RWPE1 (cell line): ENCODE data around the gene INTS15.
"Not testable (repeated sequence)": the region's sequence is repeated elsewhere in the genome, so short reads cannot be mapped to it uniquely, and the experiment has no call there.

Experiments used
- CTCF ChIA-PET: fragments of 350-600 bp; sonication (Branson Sonifier 250); formaldehyde crosslinking; extraction: SDS; loops from one replicate; lab custom pipeline; 2021; lab: Yijun Ruan, JAX
- POLR2A ChIA-PET: fragments of 400-600 bp; formaldehyde crosslinking; extraction: SDS; loops from one replicate; lab custom pipeline; 2020; ENCODE audit warnings: antibody characterized with exemption; ENCODE audit not compliant: low non-redundant PET; lab: Yijun Ruan, JAX
- DNase-seq: peaks from one replicate; pipeline ENCODE4 v3.0.0; 2012; ENCODE audit warnings: low spot score
- H3K27ac ChIP-seq: fragments of 450-650 bp; 2 replicates; pipeline ENCODE4 v1.5.1; 2017
- TF ChIP-seq, protein P1 (sequence below): fragments of 450-650 bp; conservative IDR thresholded peaks from 2 replicates; pipeline ENCODE4 v1.5.1; 2017; ENCODE audit warnings: low read depth, mild to moderate bottlenecking

The INTS15 gene

DNA sequence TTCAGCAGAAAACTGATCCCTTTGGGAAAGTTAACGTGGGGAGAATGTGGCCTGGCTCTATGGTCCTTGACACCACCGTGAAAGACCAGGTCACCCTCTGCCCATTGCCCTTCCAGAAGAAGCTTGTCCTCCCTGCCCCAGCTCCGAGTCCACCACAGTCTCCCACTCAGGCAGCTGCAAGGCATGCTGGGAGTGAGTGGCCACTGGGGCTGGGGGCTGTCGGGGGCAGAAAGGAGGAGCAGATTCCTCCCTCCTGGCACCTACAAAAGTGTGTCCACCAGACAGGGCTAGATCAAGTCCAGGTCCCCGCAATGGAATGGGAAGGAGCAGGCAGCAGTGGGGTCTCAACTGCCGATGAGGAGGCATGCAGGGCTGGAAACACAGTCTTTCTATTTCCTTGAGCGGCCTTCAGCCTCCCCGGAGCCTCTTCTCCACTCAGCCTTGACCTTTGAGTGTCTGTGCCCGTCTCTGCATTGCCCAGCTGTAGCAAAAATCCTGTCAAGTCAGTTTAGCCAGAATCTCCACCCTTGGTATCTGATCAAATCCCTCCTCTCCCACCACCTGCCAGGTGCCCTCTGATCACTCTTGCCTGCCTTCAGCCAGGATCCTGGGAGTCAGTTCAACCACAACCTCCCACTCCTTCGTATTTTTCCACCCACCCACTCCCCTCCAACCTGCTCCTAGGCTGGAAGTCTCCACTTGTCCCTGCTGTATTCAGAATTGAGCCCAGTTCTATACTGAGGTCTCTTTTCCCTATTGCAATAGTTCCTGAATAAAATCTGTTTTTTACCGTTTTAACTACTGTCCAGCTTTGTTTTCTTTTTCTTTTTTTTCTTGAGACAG, 40.4 kb downstream of the INTS15 start:
- TF ChIP-seq, protein P1, sequence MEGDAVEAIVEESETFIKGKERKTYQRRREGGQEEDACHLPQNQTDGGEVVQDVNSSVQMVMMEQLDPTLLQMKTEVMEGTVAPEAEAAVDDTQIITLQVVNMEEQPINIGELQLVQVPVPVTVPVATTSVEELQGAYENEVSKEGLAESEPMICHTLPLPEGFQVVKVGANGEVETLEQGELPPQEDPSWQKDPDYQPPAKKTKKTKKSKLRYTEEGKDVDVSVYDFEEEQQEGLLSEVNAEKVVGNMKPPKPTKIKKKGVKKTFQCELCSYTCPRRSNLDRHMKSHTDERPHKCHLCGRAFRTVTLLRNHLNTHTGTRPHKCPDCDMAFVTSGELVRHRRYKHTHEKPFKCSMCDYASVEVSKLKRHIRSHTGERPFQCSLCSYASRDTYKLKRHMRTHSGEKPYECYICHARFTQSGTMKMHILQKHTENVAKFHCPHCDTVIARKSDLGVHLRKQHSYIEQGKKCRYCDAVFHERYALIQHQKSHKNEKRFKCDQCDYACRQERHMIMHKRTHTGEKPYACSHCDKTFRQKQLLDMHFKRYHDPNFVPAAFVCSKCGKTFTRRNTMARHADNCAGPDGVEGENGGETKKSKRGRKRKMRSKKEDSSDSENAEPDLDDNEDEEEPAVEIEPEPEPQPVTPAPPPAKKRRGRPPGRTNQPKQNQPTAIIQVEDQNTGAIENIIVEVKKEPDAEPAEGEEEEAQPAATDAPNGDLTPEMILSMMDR, result no peak
- ChIA-PET POLR2A (no interaction called here), CTCF (no interaction called here)

DNA sequence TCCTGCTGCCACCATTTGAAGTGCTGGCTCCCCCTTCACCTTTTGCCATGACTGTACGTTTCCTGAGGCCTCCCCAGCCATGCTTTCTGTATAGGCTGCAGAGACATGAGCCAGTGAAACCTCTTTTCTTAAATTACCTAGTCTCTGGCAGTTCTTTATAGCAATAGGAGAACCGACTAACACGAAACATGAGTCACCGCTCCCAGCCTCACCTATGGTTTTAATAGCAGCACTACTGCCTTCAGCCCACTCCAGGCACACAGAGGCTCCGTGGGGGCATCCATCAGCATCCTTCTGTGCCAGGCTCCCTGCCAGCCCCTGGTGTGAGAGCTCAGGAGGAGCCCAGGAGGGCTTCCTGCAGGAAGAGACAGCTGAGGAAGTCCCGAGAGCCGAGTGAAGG, 41.8 kb downstream of the INTS15 start:
- CTCF ChIA-PET, result interaction anchor here (0.5 kb wide), 2 partner anchors 28 to 247 kb away, joined by 3 to 4 read pairs; no protein-coding TSS in a partner anchor
- no peak for DNase-seq
- TF ChIP-seq, protein P1, result no peak
- no peak overlapping the region for H3K27ac ChIP-seq
- POLR2A ChIA-PET, result interaction anchor here (0.8 kb wide), 1 partner anchor 42 kb away, joined by 3 read pairs; the partner anchor contains the start of gene INTS15

More for the DNA sequence above, 40.4 kb downstream of the INTS15 start:
- no peak for DNase-seq
- 0 out of 2 replicates have a peak overlapping the region, but pooled peaks have one; percentile 2 for H3K27ac ChIP-seq

DNA sequence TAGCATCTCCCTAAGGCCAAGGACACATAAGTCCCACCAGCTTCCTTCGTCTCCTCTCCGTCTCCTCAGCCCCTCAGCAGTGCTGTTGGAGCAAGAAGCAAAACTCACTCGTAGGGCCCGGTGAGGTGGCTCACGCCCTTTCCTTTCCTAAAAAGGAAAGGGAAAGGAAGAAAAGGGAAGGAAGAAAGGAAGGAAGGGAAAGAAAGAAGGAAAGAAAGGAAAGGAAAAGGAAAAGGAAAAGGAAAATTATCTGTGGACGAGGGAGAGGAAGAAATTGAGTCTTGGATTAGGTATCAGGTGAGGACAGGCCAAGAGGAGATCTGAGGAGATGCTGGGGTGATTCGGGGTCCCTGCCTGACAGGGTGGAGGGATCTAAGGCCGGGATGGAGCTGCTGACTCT, 44.2 kb downstream of the INTS15 start:
- POLR2A ChIA-PET, result no interaction called here
- TF ChIP-seq, protein P1, result no peak
- no peak overlapping the region; the same call in 1 of the 2 replicates for H3K27ac ChIP-seq
- CTCF ChIA-PET, result no interaction called here
- DNase-seq, result no peak

DNA sequence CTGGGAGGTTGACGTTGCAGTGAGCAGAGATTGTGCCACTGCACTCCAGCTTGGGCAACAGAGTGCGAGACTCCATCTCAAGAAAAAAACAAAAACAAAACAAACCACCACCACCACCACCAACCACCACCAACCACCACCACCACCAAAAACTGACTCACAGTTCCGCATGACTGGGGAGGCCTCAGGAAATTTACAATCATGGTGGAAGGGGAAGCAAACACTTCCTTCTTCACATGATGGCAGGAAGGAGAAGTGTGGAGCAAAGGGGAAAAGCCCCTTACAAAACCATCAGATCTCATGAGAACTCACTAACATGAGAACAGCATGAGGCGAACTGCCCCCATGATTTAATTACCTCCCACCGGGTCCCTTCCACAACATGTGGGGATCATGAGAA, 45.1 kb downstream of the INTS15 start:
- CTCF ChIA-PET, DNase-seq, POLR2A ChIA-PET, H3K27ac ChIP-seq: not testable (repeated sequence)

DNA sequence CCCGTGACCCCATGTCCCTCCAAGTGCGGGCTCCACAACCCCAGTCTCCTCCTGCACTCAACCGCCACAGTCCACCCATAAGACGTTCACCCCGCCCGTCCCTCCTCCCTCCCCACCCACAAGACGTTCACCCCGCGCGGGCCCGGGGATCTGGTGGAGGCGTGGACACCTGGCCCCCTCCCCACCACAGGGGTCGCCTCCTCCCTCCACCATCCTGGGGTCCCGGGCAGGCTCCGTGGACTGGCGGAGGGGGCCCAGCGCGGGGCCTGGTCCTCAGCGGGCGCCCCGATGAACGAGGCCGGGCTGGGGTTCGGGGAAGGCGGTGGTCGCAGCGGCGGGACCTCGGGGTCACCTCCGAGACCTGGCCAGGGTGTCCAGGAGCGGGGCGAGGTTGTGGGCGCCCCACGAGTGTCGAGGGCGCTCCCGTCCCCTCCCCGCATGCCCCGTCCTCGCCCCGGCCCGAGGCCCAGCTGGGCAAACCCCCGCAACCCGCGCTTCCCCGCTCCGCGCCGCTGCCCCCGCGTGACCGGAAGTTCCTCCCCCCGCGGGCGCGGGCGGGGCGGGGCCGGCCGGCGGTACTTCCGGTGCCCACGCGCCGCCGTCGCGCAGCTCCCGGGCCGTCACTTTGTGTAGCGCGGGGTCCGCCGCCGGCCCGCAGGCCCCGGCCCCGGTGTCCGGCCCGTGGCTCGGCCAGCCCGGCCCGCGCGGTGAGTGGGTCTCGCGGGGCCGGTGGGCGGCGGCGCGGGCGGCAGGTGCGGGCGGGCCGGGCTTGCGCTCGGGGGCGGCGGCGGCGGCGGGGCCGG, 47.1 kb downstream of the INTS15 start, which contains the start of gene ZNF316:
ZNF316 (plus strand) TSS at position 578 of the 803 bp plus-strand sequence. CDS start 5,092 bp downstream, outside the sequence.
- peak within 1 kb of the TSS; percentile 74 for H3K27ac ChIP-seq
- TF ChIP-seq, protein P1, result no peak
- peak; percentile 76 for DNase-seq
- POLR2A ChIA-PET, result no interaction called here
- CTCF ChIA-PET, result no interaction called here

DNA sequence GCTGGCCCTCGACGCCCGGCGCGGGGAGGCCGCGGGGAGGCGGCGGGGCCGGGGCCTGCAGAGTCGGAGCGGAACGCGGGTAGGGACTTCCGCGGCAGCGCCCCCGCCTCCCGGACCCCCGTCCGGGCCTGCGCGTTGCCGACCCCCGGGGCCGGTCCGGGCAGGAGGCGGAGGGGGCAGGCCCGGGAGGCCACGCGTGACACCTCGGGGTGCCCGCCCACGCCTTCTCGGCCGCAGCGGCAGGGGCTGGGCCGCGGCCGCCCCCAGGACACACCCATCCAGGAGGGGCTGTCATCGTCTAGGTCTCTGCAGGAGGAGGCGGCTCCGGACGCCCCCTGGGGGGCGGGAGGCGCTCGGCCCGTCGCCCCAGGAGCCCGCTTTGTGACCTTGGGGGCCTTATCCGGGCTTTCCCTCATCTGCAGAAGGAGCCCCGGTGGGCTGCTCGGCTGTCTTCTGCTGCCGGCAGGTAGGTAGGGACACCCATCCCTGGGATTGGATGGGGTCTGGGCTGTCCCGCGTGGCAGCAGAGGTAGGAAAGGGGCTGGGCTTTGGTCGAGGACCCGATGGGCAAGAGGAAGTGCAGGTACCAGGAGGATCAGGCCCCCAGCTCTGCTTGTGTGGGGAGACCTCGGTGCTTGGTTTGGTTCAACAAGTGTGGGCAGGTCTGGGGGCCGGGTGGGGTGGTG, 47.9 kb downstream of the INTS15 start:
- peak; percentile 57 for DNase-seq
- CTCF ChIA-PET, result no interaction called here
- peak overlapping the region; percentile 74 for H3K27ac ChIP-seq
- POLR2A ChIA-PET, result no interaction called here
- TF ChIP-seq, protein P1, result peak; percentile 40
